K562 (cell line): ENCODE data around the gene NCR1. TPM values are rescaled to one million over a fixed set of nuclear protein-coding genes. Genes with fewer than 3 reads are reported as not detected.

Source experiments
- ATAC-seq: fragments of 200-7000 bp; cut with Tn5 transposase; 3 replicates; pipeline ENCODE4 v1.9.1; 2020; ENCODE audit warnings: moderate library complexity
- BruUV-seq: library from RNA; stranded (reverse); fragments of 400-500 nt; replicated peaks from 2 replicates; lab custom pipeline; 2021; lab: Mats Ljungman, UMichigan
- CTCF ChIA-PET: fragments of 300-600 bp; formaldehyde crosslinking; extraction: SDS; loops from one replicate; lab custom pipeline; 2021; ENCODE audit warnings: low intra/inter-chr PET ratio; lab: Yijun Ruan, JAX
- POLR2A ChIA-PET: fragments of 300-600, 350-650 bp; sonication (Branson Sonifier 250); formaldehyde crosslinking; extraction: SDS; loops from one replicate; lab custom pipeline; 2021; ENCODE audit warnings: antibody characterized with exemption, inconsistent platforms; lab: Yijun Ruan, JAX
- DNase-seq, 4 experiments: peaks; one replicate each; pipeline versions ENCODE4 v3.0.0 to v3.0.0-alpha.2; 2011 to 2018; ENCODE audit warnings: low spot score in 3 of 4, mixed read lengths in 3 of 4; ENCODE audit errors: extremely low read depth in 1 of 4
- FAIRE-seq: peaks from 2 replicates; lab custom pipeline; 2011; peaks lifted over from hg19 to GRCh38; lab: Jason Lieb, UNC
- H2AFZ ChIP-seq: 2 replicates; pipeline ENCODE4 v1.6.0; 2011; ENCODE audit warnings: low read depth, low read length, control low read depth, inconsistent platforms
- H3K27ac ChIP-seq: fragments of 200-600 bp; 3 replicates; pipeline ENCODE4 v1.8.0; 2011; ENCODE audit warnings: low read depth, mild to moderate bottlenecking, control low read depth, inconsistent platforms, low read length, moderate library complexity, mixed read lengths; ENCODE audit errors: extremely low read depth
- H3K27me3 ChIP-seq, 2 experiments: fragments of 300-600 bp in 1 of 2; 2 replicates in 1 of 2; 3 replicates in 1 of 2; pipeline versions ENCODE4 v1.6.0 to v1.8.0; 2011; ENCODE audit warnings: inconsistent platforms in 2 of 2, low read length in 2 of 2, mild to moderate bottlenecking in 1 of 2, mixed read lengths in 1 of 2, moderate library complexity in 1 of 2; ENCODE audit not compliant: control insufficient read depth in 2 of 2, insufficient read depth in 2 of 2
- H3K36me3 ChIP-seq: fragments of 300-600 bp; 3 replicates; pipeline ENCODE4 v1.8.0; 2011; ENCODE audit warnings: mild to moderate bottlenecking, low read length, inconsistent platforms; ENCODE audit not compliant: control insufficient read depth, insufficient read depth
- H3K4me1 ChIP-seq, 2 experiments: fragments of 200-600 bp in 1 of 2; replicated peaks in 1 of 2; 2 replicates in 1 of 2; 3 replicates in 1 of 2; pipeline versions ENCODE4 v1.5.1 to v1.8.0; 2011; ENCODE audit warnings: inconsistent platforms in 2 of 2, low read length in 2 of 2, mild to moderate bottlenecking in 1 of 2, mixed read lengths in 1 of 2, moderate library complexity in 1 of 2; ENCODE audit not compliant: control insufficient read depth in 2 of 2, insufficient read depth in 2 of 2
- H3K4me2 ChIP-seq: 2 replicates; pipeline ENCODE4 v1.6.1; 2011; ENCODE audit warnings: low read length, control low read depth, inconsistent platforms, mixed read lengths; ENCODE audit not compliant: insufficient read depth
- H3K4me3 ChIP-seq: fragments of 200-600 bp; sonication (generic), shearing (Covaris generic); 2 replicates; pipeline ENCODE4 v1.5.1; 2016; ENCODE audit warnings: control low read depth, inconsistent platforms
- H3K79me2 ChIP-seq: fragments of 200-600 bp; 3 replicates; pipeline ENCODE4 v1.8.0; 2011; ENCODE audit warnings: low read length, inconsistent platforms; ENCODE audit not compliant: control insufficient read depth, insufficient read depth
- H3K9ac ChIP-seq, 2 experiments: 2 replicates each; pipeline versions ENCODE4 v1.6.0 to v1.6.1; 2011; ENCODE audit warnings: low read depth in 2 of 2, low read length in 2 of 2, control low read depth in 1 of 2, inconsistent platforms in 1 of 2, mild to moderate bottlenecking in 1 of 2, mixed read lengths in 1 of 2; ENCODE audit not compliant: insufficient read depth in 1 of 2
- H3K9me1 ChIP-seq: one replicate; pipeline ENCODE4 v1.6.0; 2011; ENCODE audit warnings: inconsistent platforms, mild to moderate bottlenecking, low read length, moderate library complexity; ENCODE audit not compliant: control insufficient read depth, insufficient read depth
- H3K9me3 ChIP-seq: replicated peaks from 2 replicates; pipeline ENCODE4 v1.5.1; 2011; ENCODE audit warnings: low read depth, low read length, inconsistent platforms; ENCODE audit not compliant: control insufficient read depth, insufficient read depth
- H4K20me1 ChIP-seq: replicated peaks from 2 replicates; pipeline ENCODE4 v1.6.1; 2011; ENCODE audit warnings: low read length, inconsistent platforms, mixed read lengths; ENCODE audit not compliant: control insufficient read depth, insufficient read depth
- BMI1 ChIP-seq: fragments of 150-350 bp; IDR thresholded peaks from 2 replicates; pipeline ENCODE4 v1.6.1; 2014; ENCODE audit warnings: low read length
- DNMT1 ChIP-seq: fragments of 450-650 bp; IDR thresholded peaks from 2 replicates; pipeline ENCODE4 v1.6.1; 2016; ENCODE audit warnings: antibody characterized with exemption, mild to moderate bottlenecking
- ELF4 ChIP-seq: fragments of 450-650 bp; formaldehyde crosslinking; IDR thresholded peaks from 2 replicates; pipeline ENCODE4 v1.4.0; 2022; ENCODE audit warnings: missing genetic modification characterization
- JUNB ChIP-seq: fragments of 450-650 bp; formaldehyde crosslinking; conservative IDR thresholded peaks from 2 replicates; pipeline ENCODE4 v1.4.0; 2020; ENCODE audit warnings: mild to moderate bottlenecking
- MIER1 ChIP-seq: fragments of 450-650 bp; IDR thresholded peaks from 2 replicates; pipeline ENCODE4 v1.6.1; 2016; ENCODE audit warnings: antibody characterized with exemption, mild to moderate bottlenecking, low read depth
- OTX1 ChIP-seq: fragments of 450-650 bp; formaldehyde crosslinking; IDR thresholded peaks from 2 replicates; pipeline ENCODE4 v1.4.0; 2022; ENCODE audit warnings: mild to moderate bottlenecking
- SIRT6 ChIP-seq: IDR thresholded peaks from one replicate; pipeline ENCODE4 v1.6.1; 2012; ENCODE audit warnings: low read depth, mild to moderate bottlenecking, control low read depth, inconsistent platforms, low read length, moderate library complexity
- ZNF165 ChIP-seq: fragments of 250-450 bp; sonication (Bioruptor Pico); IDR thresholded peaks from 2 replicates; pipeline ENCODE4 v1.4.0; 2020; ENCODE audit warnings: borderline replicate concordance
- WGBS: fragments of 100-300 bp; shearing (Covaris generic); methylation state at CpG from one replicate; pipeline ENCODE4 v1.1.6; 2016; ENCODE audit warnings: low coverage, mixed read lengths; ENCODE audit not compliant: insufficient coverage; ENCODE audit errors: missing lambda C conversion rate; 5-methylcytosine and 5-hydroxymethylcytosine counted together
- in situ Hi-C: fragments of 300-500 bp; cut with MboI; formaldehyde crosslinking; loops from 4 replicates; pipeline ENCODE4 v1.15.0; 2018; ENCODE audit warnings: inconsistent platforms, mixed read lengths
- intact Hi-C: fragments of 100-400 bp; cut with micrococcal nuclease; formaldehyde crosslinking; loops from 2 replicates; pipeline ENCODE4 v1.14.2; 2022
- polyA plus RNA-seq, 8 experiments: library from polyadenylated mRNA; depleted of rRNA in 4 of 8; stranded (reverse) in 5 of 8; unstranded in 3 of 8; fragments of >200 nt; fragmentation: Nextera tagmentation in 2 of 8; fragmentation: Illumina TruSeq in 1 of 8; extraction: Ambion mirVana in 2 of 8; extraction: Trizol in 1 of 8; gene quantifications; 2 replicates each; pipeline versions ENCODE4 v1.2.1 to v1.2.3, GENCODE V29; 2011 to 2014; ENCODE audit warnings: inconsistent platforms in 1 of 8, missing spikeins in 1 of 8
- total RNA-seq, 7 experiments: library from RNA; depleted of rRNA in 6 of 7; stranded (reverse); fragments of >200 nt in 6 of 7; fragmentation: Illumina TruSeq in 2 of 7; extraction: Trizol in 2 of 7; gene quantifications; 2 replicates each; pipeline versions ENCODE4 v1.2.1 to v1.2.3, GENCODE V29; 2011 to 2021; ENCODE audit warnings: low replicate concordance in 1 of 7

Gene NCR1
- total and polyA plus RNA-seq, 9 of the 15 experiments (the other 6 are each of a cell fraction or from before 2014, with no cell fraction given), result 0.25 to 3.1 (median 1.2) TPM

- in situ Hi-C loops (no loop called here), intact Hi-C loops (loop anchor here (10.0 kb wide), 2 partner anchors 157 to 213 kb away; no protein-coding TSS in a partner anchor)
- no peak for FAIRE-seq
- no peak for ATAC-seq
- CTCF ChIA-PET, result no interaction called here
- TF ChIP-seq ELF4 (CRISPR knock-in tag), result no peak
- no peak for TF ChIP-seq JUNB (CRISPR knock-in tag)
- no peak for TF ChIP-seq DNMT1
- no peak for TF ChIP-seq OTX1 (CRISPR knock-in tag)
- TF ChIP-seq BMI1, result no peak
- no peak for TF ChIP-seq MIER1
- TF ChIP-seq ZNF165, result no peak
- TF ChIP-seq SIRT6, result no peak
- Histone ChIP-seq H3K9me3 (no peaks in the 10 kb centered on the region), H3K27me3 (peaks cover 0 to 4% of the 10 kb centered on the region in 2 experiments; a peak in 1 of 5 replicates), H3K4me1 (peaks cover 0 to 6% of the 10 kb centered on the region in 2 experiments; a peak in 3 of 5 replicates), H4K20me1 (no peaks in the 10 kb centered on the region), H3K9ac (no peak overlapping the region), H3K9me1 (no peaks in the 10 kb centered on the region), H3K4me2 (no peak overlapping the region), H3K36me3 (no peaks in the 10 kb centered on the region), H3K4me3 (no peak overlapping the region), H2AFZ (0 out of 2 replicates have a peak overlapping the region, but pooled peaks have one; percentile 8), H3K79me2 (no peaks in the 10 kb centered on the region), H3K27ac (no peak overlapping the region)
- BruUV-seq, result no TSS peak
- WGBS, result 47% methylated on average over 10 of the region's 10 CpGs
- DNase-seq, result no peak
- POLR2A ChIA-PET, result no interaction called here
These were observed 17.7 kb upstream of the NCR1 start for GRCh38 chr19:54888239-54888638.
